Endothelial cell of umbilical vein (primary cell): Measurements from ENCODE around the gene B3GAT1. TPM values are rescaled to one million over a fixed set of nuclear protein-coding genes. Genes with fewer than 3 reads are reported as not detected.

ENCODE experiments used
- BruUV-seq: library from RNA; stranded (reverse); fragments of 400-500 nt; replicated peaks from 2 replicates; lab custom pipeline; 2021; lab: Mats Ljungman, UMichigan
- CTCF ChIA-PET: fragments of 300-600, 350-600 bp; sonication (Branson Sonifier 250); formaldehyde crosslinking; loops from one replicate; lab custom pipeline; 2021; ENCODE audit warnings: antibody characterized with exemption, inconsistent platforms; lab: Charles Lee
- POLR2A ChIA-PET: fragments of 300-600, 350-600 bp; sonication (Branson Sonifier 250); formaldehyde crosslinking; loops from one replicate; lab custom pipeline; 2021; ENCODE audit warnings: antibody characterized with exemption, inconsistent platforms; lab: Charles Lee
- DNase-seq: peaks from one replicate; pipeline ENCODE4 v3.0.0-alpha.2; 2011; ENCODE audit warnings: low read depth, low spot score
- FAIRE-seq: peaks from 2 replicates; lab custom pipeline; 2011; peaks lifted over from hg19 to GRCh38; lab: Jason Lieb, UNC
- H2AFZ ChIP-seq: 2 replicates; pipeline ENCODE4 v1.6.0; 2012; ENCODE audit warnings: low read depth, low read length, control low read depth, inconsistent platforms
- H3K27ac ChIP-seq: 2 replicates; pipeline ENCODE4 v1.5.1; 2011; ENCODE audit warnings: low read depth, mild to moderate bottlenecking, control low read depth, low read length, moderate library complexity; ENCODE audit not compliant: insufficient read depth
- H3K27me3 ChIP-seq, 2 experiments: 2 replicates each; pipeline versions ENCODE4 v1.6.0 to v1.6.1; 2011; ENCODE audit warnings: low read length in 2 of 2, mixed read lengths in 1 of 2; ENCODE audit not compliant: control insufficient read depth in 2 of 2, insufficient read depth in 2 of 2
- H3K36me3 ChIP-seq, 2 experiments: 2 replicates in 1 of 2; 3 replicates in 1 of 2; pipeline ENCODE4 v1.5.1; 2011; ENCODE audit warnings: low read length in 2 of 2, mild to moderate bottlenecking in 1 of 2, moderate library complexity in 1 of 2; ENCODE audit not compliant: control insufficient read depth in 2 of 2, insufficient read depth in 2 of 2; ENCODE audit errors: extremely low read depth in 1 of 2
- H3K4me1 ChIP-seq: 3 replicates; pipeline ENCODE4 v1.5.1; 2011; ENCODE audit warnings: mild to moderate bottlenecking, low read length; ENCODE audit not compliant: control insufficient read depth, insufficient read depth; ENCODE audit errors: extremely low read depth
- H3K4me2 ChIP-seq: 2 replicates; pipeline ENCODE4 v1.6.1; 2011; ENCODE audit warnings: low read length, control low read depth, mixed read lengths; ENCODE audit not compliant: insufficient read depth
- H3K4me3 ChIP-seq, 3 experiments: fragments of 200-600 bp in 1 of 3; sonication (generic), shearing (Covaris generic) in 1 of 3; replicated peaks in 1 of 3; 2 replicates each; pipeline ENCODE4 v1.5.1; 2011 to 2016; ENCODE audit warnings: control low read depth in 3 of 3, low read length in 3 of 3, mild to moderate bottlenecking in 2 of 3, inconsistent platforms in 1 of 3, low read depth in 1 of 3, moderate library complexity in 1 of 3; ENCODE audit not compliant: insufficient read depth in 1 of 3
- H3K79me2 ChIP-seq: 2 replicates; pipeline ENCODE4 v1.6.0; 2012; ENCODE audit warnings: low read length, inconsistent platforms; ENCODE audit not compliant: control insufficient read depth, insufficient read depth
- H3K9ac ChIP-seq: replicated peaks from 2 replicates; pipeline ENCODE3; 2011; ENCODE audit warnings: low read length, control low read depth; ENCODE audit not compliant: insufficient read depth; ENCODE audit errors: extremely low read depth
- H3K9me1 ChIP-seq: replicated peaks from 3 replicates; pipeline ENCODE4 v1.6.0; 2011; ENCODE audit warnings: mild to moderate bottlenecking, low read length; ENCODE audit not compliant: control insufficient read depth, insufficient read depth; ENCODE audit errors: extremely low read depth
- H3K9me3 ChIP-seq: replicated peaks from 2 replicates; pipeline ENCODE4 v1.5.1; 2012; ENCODE audit warnings: low read length, inconsistent platforms; ENCODE audit not compliant: control insufficient read depth, insufficient read depth
- H4K20me1 ChIP-seq: replicated peaks from 2 replicates; pipeline ENCODE3; 2011; ENCODE audit warnings: mild to moderate bottlenecking, low read length; ENCODE audit not compliant: control insufficient read depth, insufficient read depth; ENCODE audit errors: extremely low read depth
- CTCF ChIP-seq, 2 donors: IDR thresholded peaks; 1 replicate in 1 of 2; 2 replicates in 1 of 2; pipeline ENCODE4 v1.5.1; 2011; ENCODE audit warnings: low read length in 2 of 2, mild to moderate bottlenecking in 2 of 2, moderate library complexity in 2 of 2, control low read depth in 1 of 2, inconsistent platforms in 1 of 2, low read depth in 1 of 2; ENCODE audit not compliant: insufficient read depth in 1 of 2; ENCODE audit errors: extremely low read depth in 1 of 2
- EZH2 ChIP-seq: IDR thresholded peaks from 2 replicates; pipeline ENCODE4 v1.6.1; 2012; ENCODE audit warnings: borderline replicate concordance, low read depth, mild to moderate bottlenecking, moderate library complexity, low read length, inconsistent platforms; ENCODE audit not compliant: severe bottlenecking
- FOS ChIP-seq: IDR thresholded peaks from 2 replicates; pipeline ENCODE4 v1.6.1; 2011; ENCODE audit warnings: mild to moderate bottlenecking, low read length, moderate library complexity, borderline replicate concordance; ENCODE audit not compliant: insufficient read depth
- GATA2 ChIP-seq: IDR thresholded peaks from 2 replicates; pipeline ENCODE4 v1.7.0; 2011; ENCODE audit warnings: low read depth, mild to moderate bottlenecking, moderate library complexity, mixed read lengths, low read length; ENCODE audit not compliant: insufficient read length, insufficient read depth
- JUN ChIP-seq: IDR thresholded peaks from 2 replicates; pipeline ENCODE4 v1.6.1; 2011; ENCODE audit warnings: borderline replicate concordance, low read depth; ENCODE audit not compliant: insufficient read length, insufficient read depth
- MAX ChIP-seq: IDR thresholded peaks from 2 replicates; pipeline ENCODE4 v1.6.1; 2011; ENCODE audit not compliant: insufficient read depth, insufficient read length
- MYC ChIP-seq: IDR thresholded peaks from one replicate; pipeline ENCODE4 v1.6.1; 2011; ENCODE audit warnings: mild to moderate bottlenecking, low read depth, low read length
- POLR2A ChIP-seq: IDR thresholded peaks from 2 replicates; pipeline ENCODE4 v1.6.1; 2012; ENCODE audit warnings: low read depth, mild to moderate bottlenecking, control low read depth, low read length
- POLR2AphosphoS5 ChIP-seq: IDR thresholded peaks from 2 replicates; pipeline ENCODE4 v1.6.1; 2012; ENCODE audit warnings: low read depth, mild to moderate bottlenecking, control low read depth, low read length, moderate library complexity; ENCODE audit not compliant: insufficient read depth
- dilution Hi-C: fragments of 300-500 bp; cut with MboI; formaldehyde crosslinking; loops from one replicate; pipeline ENCODE4 v1.15.0; 2019; ENCODE audit warnings: low sequenced_read_pairs; ENCODE audit not compliant: extremely low pct_ligation_motif_present
- intact Hi-C: fragments of 100-400 bp; cut with micrococcal nuclease; formaldehyde crosslinking; loops from one replicate; pipeline ENCODE4 v1.10.0; 2022
- polyA plus RNA-seq, 4 experiments: library from polyadenylated mRNA; depleted of rRNA in 3 of 4; stranded (reverse) in 3 of 4; unstranded in 1 of 4; fragments of >200 nt; gene quantifications; 2 replicates each; pipeline versions ENCODE4 v1.2.1 to v1.2.3, GENCODE V29; 2011 to 2012; ENCODE audit warnings: missing spikeins in 1 of 4
- total RNA-seq: library from RNA; stranded (reverse); gene quantifications from 2 replicates; pipeline ENCODE4 v1.2.3, GENCODE V29; 2021

Gene B3GAT1
- total and polyA plus RNA-seq, 2 donors (not counting 3 experiments of a cell fraction or from before 2014, with no cell fraction given) = 0.01 TPM; not detected in 1

DNA sequence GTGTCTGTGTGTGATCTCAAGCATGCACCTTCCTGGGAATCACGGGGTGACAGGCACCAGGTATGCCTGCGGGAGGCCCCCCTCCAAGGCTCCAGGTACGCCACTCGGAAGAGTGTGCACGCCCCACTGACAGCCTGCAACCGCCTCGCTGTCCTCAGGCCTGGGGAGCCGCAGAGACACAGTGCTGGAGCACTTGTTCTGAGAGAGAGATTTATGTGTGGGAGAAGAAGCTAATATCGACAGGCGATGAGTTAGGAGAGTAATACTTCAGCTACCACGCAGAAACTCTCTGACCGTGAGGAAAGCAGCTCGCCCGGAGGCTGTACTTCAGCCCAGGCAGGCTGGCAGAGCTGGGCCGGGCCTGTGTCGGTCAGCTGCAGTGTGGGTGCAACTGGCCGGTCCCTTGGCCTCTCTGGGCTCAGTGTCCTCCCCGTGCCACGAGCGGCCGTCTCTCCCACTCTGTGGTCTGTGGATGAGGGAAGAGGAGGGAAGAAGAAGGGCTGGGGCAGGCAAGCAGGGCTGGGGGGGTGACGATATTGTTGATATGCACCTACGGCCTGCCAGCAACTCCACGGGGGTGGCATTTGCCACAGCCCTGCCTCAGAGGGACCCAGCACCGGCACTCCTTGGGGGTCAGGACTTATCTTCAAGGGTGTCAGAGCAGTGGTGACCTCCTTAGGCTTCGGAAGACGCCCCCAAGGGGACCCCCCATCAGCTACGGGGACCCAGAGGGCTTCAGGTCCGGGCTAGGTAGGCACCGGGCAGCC, 7.3 kb downstream of the B3GAT1 start:
- Histone ChIP-seq H3K4me1 (no peaks in the 10 kb centered on the region), H3K9me3 (no peaks in the 10 kb centered on the region), H2AFZ (no peak overlapping the region), H3K27ac (no peak overlapping the region), H3K9me1 (no peaks in the 10 kb centered on the region), H4K20me1 (no peaks in the 10 kb centered on the region), H3K9ac (no peak overlapping the region), H3K79me2 (no peaks in the 10 kb centered on the region), H3K4me2 (no peak overlapping the region), H3K4me3 (no peak overlapping the region), H3K36me3 (no peaks in the 10 kb centered on the region), H3K27me3 (no peaks in the 10 kb centered on the region)
- intact Hi-C loops = no loop called here
- DNase-seq (no peak), FAIRE-seq (no peak)
- CTCF ChIA-PET = no interaction called here
- dilution Hi-C loops = no loop called here
- TF ChIP-seq CTCF (IDR thresholded peaks at IDR 0.05; ENCODE audit: extremely low read depth in 1 of 2, insufficient read depth in 1 of 2, low read depth in 1 of 2, low read length in 2 of 2) = no peak
- TF ChIP-seq POLR2AphosphoS5 = no peak
- TF ChIP-seq POLR2A = no peak
- no peak for TF ChIP-seq JUN
- TF ChIP-seq GATA2 = no peak
- no peak for TF ChIP-seq FOS
- no peak for TF ChIP-seq EZH2
- TF ChIP-seq MAX = no peak
- no peak for TF ChIP-seq MYC
- POLR2A ChIA-PET = no interaction called here
- no TSS peak for BruUV-seq
